Adipocyte (in vitro differentiated cells): ENCODE results near the gene ZNF500.
A peak's percentile ranks its signal among the peaks of the same experiment; 100 is the strongest.

Experiments used
- DNase-seq: peaks from one replicate; pipeline ENCODE4 v3.0.0-alpha.2; 2015; ENCODE audit warnings: low read depth
- H3K27me3 ChIP-seq: replicated peaks from 2 replicates; pipeline ENCODE4 v1.7.0; 2013; ENCODE audit warnings: mild to moderate bottlenecking, low read length, moderate library complexity; ENCODE audit not compliant: control insufficient read depth, insufficient read depth
- H3K36me3 ChIP-seq: 2 replicates; pipeline ENCODE4 v1.7.0; 2013; ENCODE audit warnings: low read length, mild to moderate bottlenecking, moderate library complexity; ENCODE audit not compliant: control insufficient read depth, insufficient read depth, severe bottlenecking
- H3K4me1 ChIP-seq: 2 replicates; pipeline ENCODE4 v1.7.0; 2013; ENCODE audit warnings: mild to moderate bottlenecking, low read length, moderate library complexity; ENCODE audit not compliant: control insufficient read depth, insufficient read depth
- H3K4me3 ChIP-seq: 2 replicates; pipeline ENCODE4 v1.7.0; 2013; ENCODE audit warnings: mild to moderate bottlenecking, low read length, moderate library complexity
- H3K9ac ChIP-seq: 2 replicates; pipeline ENCODE4 v1.7.0; 2013; ENCODE audit warnings: mild to moderate bottlenecking, low read length, moderate library complexity
- H3K9me3 ChIP-seq: 2 replicates; pipeline ENCODE4 v1.7.0; 2013; ENCODE audit warnings: mild to moderate bottlenecking, low read length, moderate library complexity; ENCODE audit not compliant: control insufficient read depth

The ZNF500 gene

GRCh38 chr16:4713663-4714501 lies 53.1 kb downstream of the ZNF500 start:
- no peaks in the 10 kb centered on the region for H3K27me3 ChIP-seq
- H3K36me3 ChIP-seq = peaks cover 38% of the 10 kb centered on the region
- no peaks in the 10 kb centered on the region for H3K4me1 ChIP-seq
- no peak overlapping the region for H3K4me3 ChIP-seq
- no peaks in the 10 kb centered on the region for H3K9me3 ChIP-seq
- no peak overlapping the region for H3K9ac ChIP-seq
- no peak for DNase-seq

GRCh38 chr16:4709481-4709880 lies 57.5 kb downstream of the ZNF500 start:
- Histone ChIP-seq H3K4me3 (no peak overlapping the region), H3K36me3 (peaks cover 40% of the 10 kb centered on the region), H3K9me3 (no peaks in the 10 kb centered on the region), H3K9ac (no peak overlapping the region), H3K27me3 (no peaks in the 10 kb centered on the region), H3K4me1 (no peaks in the 10 kb centered on the region)
- DNase-seq = peak; percentile 28

DNA sequence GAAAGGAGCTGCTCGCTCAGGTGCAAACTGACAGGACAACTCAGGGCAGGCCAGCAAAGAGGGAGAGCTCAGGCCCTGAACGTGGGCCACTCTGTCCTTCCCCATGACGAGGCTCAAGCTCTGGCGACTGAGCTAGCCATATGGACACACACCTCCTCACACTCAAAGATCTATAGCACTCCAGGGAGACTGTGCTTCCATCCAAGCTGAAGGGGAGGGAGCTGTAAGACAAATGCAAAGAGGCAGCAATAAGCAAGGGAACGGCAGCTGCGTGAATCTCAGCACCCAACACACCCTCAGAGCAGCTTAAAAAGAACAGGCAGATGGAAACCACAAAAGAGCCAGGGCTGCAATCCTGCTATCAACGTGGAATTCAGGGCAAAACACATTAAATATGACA lies 60.1 kb downstream of the ZNF500 start:
- H3K36me3 ChIP-seq = peaks cover 40% of the 10 kb centered on the region
- H3K9me3 ChIP-seq = no peaks in the 10 kb centered on the region
- H3K27me3 ChIP-seq = no peaks in the 10 kb centered on the region
- DNase-seq = no peak
- H3K4me1 ChIP-seq = no peaks in the 10 kb centered on the region
- H3K4me3 ChIP-seq = no peak overlapping the region
- H3K9ac ChIP-seq = no peak overlapping the region

DNA sequence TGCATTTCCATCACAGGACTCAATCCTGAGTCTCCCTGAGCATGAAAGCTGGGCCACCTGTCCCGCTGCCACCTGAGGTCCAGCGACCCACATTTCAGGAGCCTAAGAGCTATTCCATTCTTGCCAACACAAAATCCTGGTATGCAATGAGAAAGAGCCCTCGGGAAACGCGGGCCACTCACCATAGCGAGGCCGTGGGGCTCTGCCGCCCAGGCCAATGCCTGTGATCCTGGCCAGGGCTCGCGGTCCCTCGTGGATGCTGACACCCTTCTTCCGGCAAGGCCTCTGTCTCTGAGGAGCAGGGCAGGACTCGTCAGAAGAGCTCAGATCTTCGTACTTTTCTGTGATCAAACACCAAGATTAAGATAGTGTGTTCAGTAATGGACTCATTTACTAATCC lies 62.0 kb downstream of the ZNF500 start:
- Histone ChIP-seq H3K9me3 (no peaks in the 10 kb centered on the region), H3K4me1 (no peaks in the 10 kb centered on the region), H3K36me3 (peaks cover 50% of the 10 kb centered on the region), H3K4me3 (no peak overlapping the region), H3K27me3 (no peaks in the 10 kb centered on the region), H3K9ac (no peak overlapping the region)
- no peak for DNase-seq

DNA sequence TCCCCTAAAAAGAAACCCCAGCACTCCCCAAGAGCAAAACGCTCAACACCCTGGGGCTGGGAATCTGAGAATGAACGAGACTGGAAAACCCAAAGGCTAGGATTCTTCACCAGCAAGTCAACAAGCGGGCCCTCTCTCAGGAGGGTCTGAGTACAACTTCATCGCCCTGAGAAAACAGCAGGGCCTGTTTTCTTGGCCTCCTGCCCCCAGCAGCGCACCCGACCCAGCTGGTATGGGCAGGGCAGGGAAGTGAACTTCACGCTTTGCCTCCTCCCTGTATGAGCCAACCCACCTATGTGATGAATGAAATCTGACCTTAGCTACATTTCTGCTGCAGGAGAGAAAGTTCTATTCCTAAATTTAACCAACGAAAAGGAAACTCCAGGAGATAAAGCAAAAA lies 62.5 kb downstream of the ZNF500 start:
- no peaks in the 10 kb centered on the region for H3K27me3 ChIP-seq
- H3K4me1 ChIP-seq = no peaks in the 10 kb centered on the region
- H3K4me3 ChIP-seq = no peak overlapping the region
- H3K9ac ChIP-seq = no peak overlapping the region
- no peak for DNase-seq
- H3K9me3 ChIP-seq = no peaks in the 10 kb centered on the region
- peaks cover 52% of the 10 kb centered on the region for H3K36me3 ChIP-seq

DNA sequence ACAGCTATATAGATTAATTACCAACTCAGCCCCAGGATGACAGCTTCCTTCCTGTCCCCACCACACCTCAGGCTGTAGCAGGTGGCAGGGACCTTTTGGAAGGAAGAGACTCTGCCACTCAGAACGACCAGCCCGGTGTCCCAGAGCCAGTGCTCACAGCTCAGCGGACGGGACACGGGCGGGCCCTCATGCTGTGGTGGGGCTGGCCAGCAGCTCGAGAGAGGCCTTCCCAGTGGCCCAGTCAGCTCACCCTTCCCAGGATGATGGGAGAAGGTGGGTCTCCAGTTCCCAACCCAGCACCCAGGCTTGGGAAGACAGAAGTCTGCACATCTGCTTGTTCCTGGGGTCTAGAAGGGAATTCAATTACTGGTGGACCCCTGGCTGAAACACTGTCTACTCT lies 63.1 kb downstream of the ZNF500 start:
- Histone ChIP-seq H3K27me3 (no peaks in the 10 kb centered on the region), H3K4me1 (no peaks in the 10 kb centered on the region), H3K4me3 (no peak overlapping the region), H3K36me3 (peaks cover 58% of the 10 kb centered on the region), H3K9ac (no peak overlapping the region), H3K9me3 (no peaks in the 10 kb centered on the region)
- no peak for DNase-seq

DNA sequence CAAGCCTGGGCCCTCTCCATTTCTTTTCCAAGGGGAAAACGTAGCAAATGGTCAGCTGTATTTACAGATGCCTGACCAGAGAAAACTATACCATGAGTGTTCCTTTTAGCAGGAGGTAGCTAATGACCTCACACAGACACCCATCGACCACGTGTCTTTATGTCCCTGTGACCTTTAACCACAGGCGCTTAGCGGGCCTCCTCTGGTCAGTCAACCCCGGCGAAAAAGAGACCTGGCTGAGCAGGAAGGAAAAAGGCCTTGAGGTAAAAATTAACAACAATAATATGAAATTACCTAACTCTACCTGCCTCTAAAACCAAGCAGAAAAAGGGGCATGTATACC lies 64.5 kb downstream of the ZNF500 start:
- Histone ChIP-seq H3K36me3 (peaks cover 65% of the 10 kb centered on the region), H3K9me3 (no peaks in the 10 kb centered on the region), H3K9ac (no peak overlapping the region), H3K4me3 (no peak overlapping the region), H3K4me1 (no peaks in the 10 kb centered on the region), H3K27me3 (no peaks in the 10 kb centered on the region)
- DNase-seq = no peak

DNA sequence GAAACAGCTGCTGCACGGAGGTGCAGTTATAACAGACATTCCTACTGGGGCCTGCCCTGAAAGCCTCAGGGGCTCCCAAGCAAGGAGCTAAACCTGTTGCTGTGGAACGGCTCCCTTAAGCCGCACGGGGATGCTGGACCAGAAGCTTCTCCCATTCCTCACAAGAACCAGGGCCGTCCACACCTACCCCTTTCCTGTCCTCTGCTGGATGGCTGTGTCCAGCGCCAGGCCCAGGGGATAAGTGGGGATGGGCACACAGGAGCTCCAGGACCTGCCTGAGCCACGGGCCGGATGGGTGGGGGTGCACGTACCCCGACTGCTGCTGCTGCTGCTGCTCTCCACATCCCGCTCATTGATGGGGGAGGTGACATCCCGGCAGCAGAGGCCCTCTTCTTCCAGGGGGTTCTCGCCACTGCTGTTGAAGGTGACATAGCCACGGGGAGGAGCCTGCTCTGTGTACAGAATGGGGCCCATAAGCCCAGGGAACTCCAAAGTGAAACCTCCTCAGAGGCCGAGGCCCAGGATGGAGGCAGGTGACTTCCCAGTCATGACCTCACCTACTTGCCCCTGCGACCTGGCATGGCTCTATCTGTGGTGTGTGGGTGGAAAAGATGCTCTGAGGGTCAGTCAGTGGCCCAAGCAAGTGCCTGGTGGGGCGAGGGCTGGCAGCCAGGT lies 65.0 kb downstream of the ZNF500 start:
- H3K9me3 ChIP-seq = no peaks in the 10 kb centered on the region
- no peak for DNase-seq
- no peaks in the 10 kb centered on the region for H3K4me1 ChIP-seq
- H3K27me3 ChIP-seq = no peaks in the 10 kb centered on the region
- no peak overlapping the region for H3K9ac ChIP-seq
- H3K4me3 ChIP-seq = no peak overlapping the region
- H3K36me3 ChIP-seq = peaks cover 65% of the 10 kb centered on the region

DNA sequence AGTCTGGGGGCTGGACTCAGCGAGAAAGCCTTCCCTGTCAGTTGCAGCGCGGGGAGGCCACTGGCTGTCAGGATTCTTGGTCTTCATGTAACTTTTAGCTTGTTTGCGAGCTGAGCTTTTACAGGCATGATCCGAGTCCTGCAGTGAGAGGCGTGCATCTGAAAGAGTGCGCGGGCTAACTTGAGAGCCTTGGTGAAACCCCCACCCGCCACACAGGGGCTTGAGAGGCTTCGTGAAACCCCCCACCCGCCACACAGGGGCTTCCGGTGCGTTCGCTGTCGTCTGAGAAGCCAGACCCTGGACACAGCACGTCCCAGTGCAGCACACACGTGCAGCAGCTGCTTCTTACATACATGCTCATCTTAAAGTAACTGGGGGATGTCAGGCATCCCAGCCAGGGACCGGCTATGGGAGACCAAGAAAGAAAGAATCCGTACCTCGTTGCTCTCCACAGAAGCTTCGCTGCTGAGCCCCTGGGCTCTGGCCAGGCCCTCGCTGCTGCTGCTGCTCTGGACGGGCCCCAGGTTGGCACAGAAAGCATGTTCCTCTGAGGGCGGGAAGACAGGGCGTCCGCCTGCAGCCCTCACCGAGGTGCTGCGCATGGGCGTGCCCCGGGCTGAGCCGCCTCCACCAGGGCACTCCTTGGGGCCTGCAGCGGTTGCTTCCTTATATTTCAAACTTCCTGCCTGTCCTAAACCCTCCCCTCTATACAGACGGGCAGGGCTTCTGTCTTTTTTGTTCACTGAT lies 65.8 kb downstream of the ZNF500 start:
- H3K4me1 ChIP-seq = peaks cover under 1% of the 10 kb centered on the region
- no peak for DNase-seq
- H3K4me3 ChIP-seq = no peak overlapping the region
- H3K36me3 ChIP-seq = peaks cover 66% of the 10 kb centered on the region
- no peaks in the 10 kb centered on the region for H3K27me3 ChIP-seq
- H3K9ac ChIP-seq = no peak overlapping the region
- H3K9me3 ChIP-seq = no peaks in the 10 kb centered on the region

DNA sequence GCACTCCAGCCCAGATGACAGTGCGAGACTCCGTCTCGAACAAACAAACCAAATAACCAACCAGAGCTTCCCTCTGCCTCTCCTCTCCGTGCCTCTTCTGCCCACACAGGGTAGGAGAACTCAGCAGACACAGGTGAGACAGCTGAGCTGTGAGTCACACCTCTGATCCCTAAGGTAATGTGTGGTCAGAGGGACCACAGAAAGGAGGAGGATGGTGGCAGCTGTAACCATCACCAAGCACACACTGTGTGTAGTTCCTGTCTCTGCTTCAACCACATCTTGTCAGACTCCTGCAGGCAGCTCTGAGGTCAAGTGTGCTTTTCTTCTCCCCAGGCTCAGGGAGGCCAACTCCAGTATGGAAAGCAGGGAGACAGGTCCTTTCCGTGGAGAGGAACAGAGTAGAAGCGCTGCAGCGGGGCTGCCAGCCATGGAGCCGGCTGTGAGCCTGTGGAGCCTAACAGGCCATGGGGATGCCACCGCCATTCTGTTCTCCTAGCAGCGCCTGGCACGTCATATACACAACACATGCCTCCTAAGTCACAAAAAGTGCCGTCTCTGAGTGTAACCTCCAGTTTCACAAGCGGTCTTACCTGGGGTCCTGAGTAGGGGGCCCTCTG lies 66.5 kb downstream of the ZNF500 start:
- DNase-seq = no peak
- Histone ChIP-seq H3K36me3 (peaks cover 72% of the 10 kb centered on the region), H3K27me3 (no peaks in the 10 kb centered on the region), H3K4me1 (peaks cover 7% of the 10 kb centered on the region), H3K4me3 (no peak overlapping the region), H3K9ac (no peak overlapping the region), H3K9me3 (no peaks in the 10 kb centered on the region)

DNA sequence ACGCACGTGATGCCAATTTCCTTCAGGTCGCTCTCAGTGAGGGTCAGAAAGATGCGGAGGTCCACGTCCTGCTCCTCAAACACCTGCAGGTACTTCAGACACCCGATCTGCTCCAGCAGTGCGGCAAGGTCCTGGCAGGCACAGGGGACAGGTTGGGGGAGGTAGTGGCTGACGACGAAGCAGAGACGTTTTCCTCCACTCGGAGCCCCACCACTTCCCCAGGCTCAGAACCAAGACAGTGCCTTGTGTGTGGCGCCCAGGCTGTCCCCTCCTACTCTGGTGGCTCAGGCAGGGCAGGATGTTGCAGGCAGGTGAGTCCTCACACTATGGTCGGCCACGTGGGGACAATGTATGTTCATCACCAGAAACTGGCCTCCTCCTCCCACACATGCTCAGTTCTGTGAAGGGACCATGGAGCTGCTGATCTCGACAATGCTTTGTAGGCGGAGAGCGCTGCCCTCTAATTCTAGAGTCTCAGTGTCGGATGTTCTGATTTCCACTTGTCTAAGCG lies 67.9 kb downstream of the ZNF500 start:
- no peak for DNase-seq
- Histone ChIP-seq H3K27me3 (no peaks in the 10 kb centered on the region), H3K36me3 (peaks cover 64% of the 10 kb centered on the region), H3K9me3 (no peaks in the 10 kb centered on the region), H3K4me1 (peaks cover 16% of the 10 kb centered on the region), H3K9ac (no peak overlapping the region), H3K4me3 (no peak overlapping the region)
